Prostate gland (tissue), 1 donor: Measurements from ENCODE around the gene GH1.

Experiments used
- POLR2A ChIP-seq: fragments of 450-650 bp; IDR thresholded peaks from one replicate; pipeline ENCODE4 v1.6.1; 2016; ENCODE audit warnings: antibody characterized with exemption, mild to moderate bottlenecking
- POLR2AphosphoS5 ChIP-seq: sonication (generic); formaldehyde crosslinking; IDR thresholded peaks from one replicate; pipeline ENCODE4 v1.6.1; 2017; ENCODE audit warnings: antibody characterized with exemption

GRCh38 chr17:63949576-63950250 is 31.1 kb upstream of the GH1 start:
- TF ChIP-seq POLR2A (no peak), POLR2AphosphoS5 (no peak)
